HepG2 (cell line): ENCODE data around the gene CADPS. TPM values are rescaled to one million over a fixed set of nuclear protein-coding genes. Genes with fewer than 3 reads are reported as not detected.

ENCODE experiments used
- ATAC-seq: fragments of 200-7000 bp; cut with Tn5 transposase; 3 replicates; pipeline ENCODE4 v1.9.1; 2020; ENCODE audit warnings: mild to moderate bottlenecking, moderate library complexity
- BruUV-seq: library from RNA; stranded (reverse); fragments of 400-500 nt; replicated peaks from 2 replicates; lab custom pipeline; 2021; lab: Mats Ljungman, UMichigan
- CTCF ChIA-PET: fragments of 300-600 bp; formaldehyde crosslinking; extraction: SDS; loops from one replicate; lab custom pipeline; 2021; ENCODE audit warnings: low total read pairs, inconsistent platforms, low intra/inter-chr PET ratio; lab: Yijun Ruan, JAX
- POLR2A ChIA-PET: fragments of 350-600 bp; sonication (Branson Sonifier 250); formaldehyde crosslinking; loops from one replicate; lab custom pipeline; 2020; ENCODE audit warnings: antibody characterized with exemption, inconsistent platforms; lab: Yijun Ruan, JAX
- DNase-seq: peaks from one replicate; pipeline ENCODE4 v3.0.0-alpha.2; 2015; ENCODE audit warnings: low spot score
- FAIRE-seq: peaks from 3 replicates; lab custom pipeline; 2011; peaks lifted over from hg19 to GRCh38; lab: Jason Lieb, UNC
- H2AFZ ChIP-seq: one replicate; pipeline ENCODE4 v1.6.1; 2011; ENCODE audit warnings: low read length, inconsistent platforms
- H3K27ac ChIP-seq: fragments of 300-600 bp; 3 replicates; pipeline ENCODE4 v1.8.0; 2011; ENCODE audit warnings: mixed run types, mild to moderate bottlenecking, mixed read lengths, low read length, inconsistent platforms; ENCODE audit not compliant: insufficient read depth; ENCODE audit errors: extremely low read length
- H3K27me3 ChIP-seq, 2 experiments: fragments of 200-600 bp in 1 of 2; 2 replicates in 1 of 2; 3 replicates in 1 of 2; pipeline versions ENCODE4 v1.6.0 to v1.8.0; 2011; ENCODE audit warnings: low read length in 2 of 2, mild to moderate bottlenecking in 2 of 2, moderate library complexity in 2 of 2, inconsistent platforms in 1 of 2; ENCODE audit not compliant: insufficient read depth in 2 of 2, control insufficient read depth in 1 of 2
- H3K36me3 ChIP-seq, 2 experiments: fragments of 200-600 bp in 1 of 2; replicated peaks in 1 of 2; 2 replicates in 1 of 2; 3 replicates in 1 of 2; pipeline versions ENCODE4 v1.5.1 to v1.8.0; 2011; ENCODE audit warnings: low read length in 2 of 2, inconsistent platforms in 1 of 2; ENCODE audit not compliant: insufficient read depth in 2 of 2, control insufficient read depth in 1 of 2
- H3K4me1 ChIP-seq: 2 replicates; pipeline ENCODE4 v1.5.1; 2012; ENCODE audit warnings: low read length, inconsistent platforms; ENCODE audit not compliant: insufficient read depth
- H3K4me2 ChIP-seq: 2 replicates; pipeline ENCODE4 v1.6.0; 2011; ENCODE audit warnings: low read depth, low read length, inconsistent platforms
- H3K4me3 ChIP-seq, 3 experiments: fragments of 200-600 bp in 1 of 3; sonication (generic), shearing (Covaris generic) in 1 of 3; replicated peaks in 1 of 3; 2 replicates each; pipeline ENCODE4 v1.5.1; 2011 to 2016; ENCODE audit warnings: low read length in 3 of 3, inconsistent platforms in 2 of 3, low read depth in 2 of 3, mild to moderate bottlenecking in 2 of 3, control low read depth in 1 of 3, mixed read lengths in 1 of 3; ENCODE audit not compliant: insufficient read depth in 1 of 3
- H3K79me2 ChIP-seq: one replicate; pipeline ENCODE4 v1.6.1; 2011; ENCODE audit warnings: low read length, inconsistent platforms; ENCODE audit not compliant: insufficient read depth
- H3K9ac ChIP-seq: 2 replicates; pipeline ENCODE4 v1.6.0; 2011; ENCODE audit warnings: mild to moderate bottlenecking, low read depth, low read length, inconsistent platforms; ENCODE audit not compliant: insufficient read depth
- H3K9me3 ChIP-seq: 2 replicates; pipeline ENCODE4 v1.5.1; 2012; ENCODE audit warnings: mild to moderate bottlenecking, low read length
- H4K20me1 ChIP-seq: 2 replicates; pipeline ENCODE4 v1.6.0; 2011; ENCODE audit warnings: inconsistent platforms, mild to moderate bottlenecking, low read length, moderate library complexity; ENCODE audit not compliant: insufficient read depth
- BRF2 ChIP-seq: sonication (generic); formaldehyde crosslinking; IDR thresholded peaks from 2 replicates; pipeline ENCODE4 v1.8.1; 2022; ENCODE audit warnings: mild to moderate bottlenecking, missing genetic modification reagents
- E2F2 ChIP-seq: sonication (generic); formaldehyde crosslinking; IDR thresholded peaks from 2 replicates; pipeline ENCODE4 v1.4.0; 2020; ENCODE audit warnings: missing genetic modification reagents, borderline replicate concordance
- HES4 ChIP-seq: sonication (generic); formaldehyde crosslinking; IDR thresholded peaks from 2 replicates; pipeline ENCODE4 v1.9.0; 2021; ENCODE audit warnings: mild to moderate bottlenecking, missing genetic modification reagents, borderline replicate concordance
- HIVEP1 ChIP-seq: sonication (generic); formaldehyde crosslinking; IDR thresholded peaks from 2 replicates; pipeline ENCODE4 v1.4.0; 2020; ENCODE audit warnings: mild to moderate bottlenecking, missing genetic modification reagents
- IRX3 ChIP-seq: sonication (generic); formaldehyde crosslinking; IDR thresholded peaks from 2 replicates; pipeline ENCODE4 v1.8.1; 2023; ENCODE audit warnings: mild to moderate bottlenecking, low read depth, missing genetic modification reagents, borderline replicate concordance
- SIN3A ChIP-seq: IDR thresholded peaks from 2 replicates; pipeline ENCODE4 v1.6.1; 2011; ENCODE audit warnings: low read depth, mild to moderate bottlenecking, control low read depth, low read length, borderline replicate concordance
- USF2 ChIP-seq, 2 experiments: sonication (generic) in 1 of 2; formaldehyde crosslinking in 1 of 2; IDR thresholded peaks; 2 replicates each; pipeline versions ENCODE4 v1.5.1 to v1.6.1; 2011 to 2020; ENCODE audit warnings: borderline replicate concordance in 1 of 2, low read depth in 1 of 2, low read length in 1 of 2, mild to moderate bottlenecking in 1 of 2, missing genetic modification reagents in 1 of 2, moderate library complexity in 1 of 2
- ZNF496 ChIP-seq: sonication (generic); formaldehyde crosslinking; IDR thresholded peaks from 2 replicates; pipeline ENCODE4 v1.8.1; 2023; ENCODE audit warnings: mild to moderate bottlenecking, moderate library complexity, missing genetic modification reagents; ENCODE audit not compliant: insufficient replicate concordance
- ZNF556 ChIP-seq: sonication (generic); formaldehyde crosslinking; IDR thresholded peaks from 2 replicates; pipeline ENCODE4 v1.4.0; 2020; ENCODE audit warnings: mild to moderate bottlenecking, missing genetic modification reagents, borderline replicate concordance
- ZNF577 ChIP-seq: sonication (generic); formaldehyde crosslinking; IDR thresholded peaks from 2 replicates; pipeline ENCODE4 v1.4.0; 2020; ENCODE audit warnings: mild to moderate bottlenecking, low read depth, missing genetic modification reagents, borderline replicate concordance
- WGBS: methylation state at CpG from one replicate; pipeline ENCODE4 v1.1.6; 2017; ENCODE audit warnings: low lambda C conversion rate; 5-methylcytosine and 5-hydroxymethylcytosine counted together
- in situ Hi-C: cut with HindIII; loops from 2 replicates; pipeline ENCODE4 v1.10.0; 2017; ENCODE audit warnings: low pct_unique_long_range_greater_than_20kb; ENCODE audit not compliant: extremely low pct_ligation_motif_present
- intact Hi-C: fragments of 100-400 bp; cut with micrococcal nuclease; formaldehyde crosslinking; loops from one replicate; pipeline ENCODE4 v1.10.0; 2022; ENCODE audit not compliant: unreplicated experiment
- polyA plus RNA-seq, 8 experiments: library from polyadenylated mRNA; depleted of rRNA in 3 of 8; stranded (reverse) in 7 of 8; unstranded in 1 of 8; fragments of >200 nt; fragmentation: Illumina TruSeq in 4 of 8; extraction: Trizol in 4 of 8; gene quantifications; 2 replicates each; pipeline versions ENCODE4 v1.2.1 to v1.2.3, GENCODE V29; 2011 to 2016; ENCODE audit warnings: low read depth in 4 of 8, missing spikeins in 1 of 8, mixed read lengths in 1 of 8; ENCODE audit not compliant: insufficient read depth in 1 of 8
- total RNA-seq, 5 experiments: library from RNA; depleted of rRNA; stranded (reverse); fragments of >200 nt; fragmentation: Illumina TruSeq; extraction: Trizol; gene quantifications; 2 replicates each; pipeline ENCODE4 v1.2.3, GENCODE V29; 2016; ENCODE audit warnings: low read depth in 1 of 5
- TF ChIP-seq, protein P1 (sequence below): sonication (generic); formaldehyde crosslinking; IDR thresholded peaks from 2 replicates; pipeline ENCODE4 v1.4.0; 2020; ENCODE audit warnings: low read depth, mild to moderate bottlenecking, missing genetic modification reagents
- TF ChIP-seq, protein P2 (sequence below): sonication (generic); formaldehyde crosslinking; IDR thresholded peaks from 2 replicates; pipeline ENCODE4 v1.5.0; 2020; ENCODE audit warnings: mild to moderate bottlenecking, low read depth, missing genetic modification reagents, borderline replicate concordance

The CADPS gene
- total and polyA plus RNA-seq, 2 of the 13 experiments (the other 11 are each of a cell fraction or from before 2014, with no cell fraction given), result not detected

GRCh38 chr3:62919784-62920465 lies 44.7 kb upstream of the CADPS start:
- H3K36me3 ChIP-seq, result no peaks in the 10 kb centered on the region
- BruUV-seq, result no TSS peak
- H4K20me1 ChIP-seq, result no peaks in the 10 kb centered on the region
- CTCF ChIA-PET, result no interaction called here
- in situ Hi-C loops (no loop called here), intact Hi-C loops (no loop called here)
- FAIRE-seq, result no peak
- H3K9me3 ChIP-seq, result no peaks in the 10 kb centered on the region
- no peak overlapping the region for H3K27ac ChIP-seq
- H3K4me3 ChIP-seq, result no peak overlapping the region
- H3K79me2 ChIP-seq, result no peaks in the 10 kb centered on the region
- no peak for DNase-seq
- H3K9ac ChIP-seq, result no peak overlapping the region
- no peak overlapping the region for H2AFZ ChIP-seq
- no peak overlapping the region for H3K4me2 ChIP-seq
- no peak for TF ChIP-seq IRX3 (CRISPR knock-in tag)
- TF ChIP-seq, protein P1, sequence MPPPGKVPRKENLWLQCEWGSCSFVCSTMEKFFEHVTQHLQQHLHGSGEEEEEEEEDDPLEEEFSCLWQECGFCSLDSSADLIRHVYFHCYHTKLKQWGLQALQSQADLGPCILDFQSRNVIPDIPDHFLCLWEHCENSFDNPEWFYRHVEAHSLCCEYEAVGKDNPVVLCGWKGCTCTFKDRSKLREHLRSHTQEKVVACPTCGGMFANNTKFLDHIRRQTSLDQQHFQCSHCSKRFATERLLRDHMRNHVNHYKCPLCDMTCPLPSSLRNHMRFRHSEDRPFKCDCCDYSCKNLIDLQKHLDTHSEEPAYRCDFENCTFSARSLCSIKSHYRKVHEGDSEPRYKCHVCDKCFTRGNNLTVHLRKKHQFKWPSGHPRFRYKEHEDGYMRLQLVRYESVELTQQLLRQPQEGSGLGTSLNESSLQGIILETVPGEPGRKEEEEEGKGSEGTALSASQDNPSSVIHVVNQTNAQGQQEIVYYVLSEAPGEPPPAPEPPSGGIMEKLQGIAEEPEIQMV (CRISPR knock-in tag), result no peak
- no peak for TF ChIP-seq SIN3A
- no peak for TF ChIP-seq ZNF556 (CRISPR knock-in tag)
- no peak for TF ChIP-seq ZNF496 (CRISPR knock-in tag)
- no peak for TF ChIP-seq BRF2 (CRISPR knock-in tag)
- TF ChIP-seq, protein P2, sequence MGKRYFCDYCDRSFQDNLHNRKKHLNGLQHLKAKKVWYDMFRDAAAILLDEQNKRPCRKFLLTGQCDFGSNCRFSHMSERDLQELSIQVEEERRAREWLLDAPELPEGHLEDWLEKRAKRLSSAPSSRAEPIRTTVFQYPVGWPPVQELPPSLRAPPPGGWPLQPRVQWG (CRISPR knock-in tag), result no peak
- no peak for TF ChIP-seq HIVEP1 (CRISPR knock-in tag)
- TF ChIP-seq ZNF577 (CRISPR knock-in tag), result no peak
- no peak for TF ChIP-seq USF2 (IDR thresholded peaks at IDR 0.05; ENCODE audit: low read depth, low read length)
- TF ChIP-seq USF2 (CRISPR knock-in tag; IDR thresholded peaks at IDR 0.05; ENCODE audit: borderline replicate concordance), result no peak
- TF ChIP-seq HES4 (CRISPR knock-in tag), result no peak
- TF ChIP-seq E2F2 (CRISPR knock-in tag), result no peak
- POLR2A ChIA-PET, result no interaction called here
- no peaks in the 10 kb centered on the region for H3K4me1 ChIP-seq
- H3K27me3 ChIP-seq, result no peaks in the 10 kb centered on the region
- ATAC-seq, result no peak
- WGBS, result 7% methylated on average over 7 of the region's 7 CpGs
